NB4 (cell line): Measurements from ENCODE around the gene ELFN2.

Experiments used
- MYC ChIP-seq: IDR thresholded peaks from 2 replicates; pipeline ENCODE4 v1.6.1; 2011; ENCODE audit warnings: low read depth, low read length
- POLR2A ChIP-seq: IDR thresholded peaks from 2 replicates; pipeline ENCODE4 v1.6.1; 2011; ENCODE audit warnings: mild to moderate bottlenecking; ENCODE audit not compliant: insufficient read length; ENCODE audit errors: extremely low read depth
- TF ChIP-seq, protein P1 (sequence below): IDR thresholded peaks from one replicate; pipeline ENCODE4 v1.5.1; 2012; ENCODE audit warnings: low read depth, low read length

DNA sequence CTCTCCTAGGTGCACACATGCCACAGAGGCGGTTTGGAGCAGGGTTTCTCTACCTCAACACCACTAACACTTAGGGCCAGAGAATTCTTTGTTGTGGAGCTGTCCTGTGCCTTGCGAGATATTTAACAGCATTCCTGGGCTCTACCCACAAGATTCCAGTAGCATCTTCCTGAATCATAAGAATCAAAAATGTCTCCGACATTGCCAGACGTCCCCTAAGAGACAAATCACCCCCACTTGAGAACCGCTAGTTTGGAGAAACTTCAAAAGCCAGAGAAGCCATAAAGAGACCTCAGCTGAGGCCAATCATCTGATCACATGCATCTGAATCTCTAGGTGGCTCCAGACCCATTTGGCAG, 42.8 kb upstream of the ELFN2 start:
- TF ChIP-seq, protein P1, sequence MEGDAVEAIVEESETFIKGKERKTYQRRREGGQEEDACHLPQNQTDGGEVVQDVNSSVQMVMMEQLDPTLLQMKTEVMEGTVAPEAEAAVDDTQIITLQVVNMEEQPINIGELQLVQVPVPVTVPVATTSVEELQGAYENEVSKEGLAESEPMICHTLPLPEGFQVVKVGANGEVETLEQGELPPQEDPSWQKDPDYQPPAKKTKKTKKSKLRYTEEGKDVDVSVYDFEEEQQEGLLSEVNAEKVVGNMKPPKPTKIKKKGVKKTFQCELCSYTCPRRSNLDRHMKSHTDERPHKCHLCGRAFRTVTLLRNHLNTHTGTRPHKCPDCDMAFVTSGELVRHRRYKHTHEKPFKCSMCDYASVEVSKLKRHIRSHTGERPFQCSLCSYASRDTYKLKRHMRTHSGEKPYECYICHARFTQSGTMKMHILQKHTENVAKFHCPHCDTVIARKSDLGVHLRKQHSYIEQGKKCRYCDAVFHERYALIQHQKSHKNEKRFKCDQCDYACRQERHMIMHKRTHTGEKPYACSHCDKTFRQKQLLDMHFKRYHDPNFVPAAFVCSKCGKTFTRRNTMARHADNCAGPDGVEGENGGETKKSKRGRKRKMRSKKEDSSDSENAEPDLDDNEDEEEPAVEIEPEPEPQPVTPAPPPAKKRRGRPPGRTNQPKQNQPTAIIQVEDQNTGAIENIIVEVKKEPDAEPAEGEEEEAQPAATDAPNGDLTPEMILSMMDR = no peak
- TF ChIP-seq POLR2A = no peak
- TF ChIP-seq MYC = no peak
